Aorta (tissue), 5 donors: ENCODE data around the gene ORM1. TPM values are rescaled to one million over a fixed set of nuclear protein-coding genes. Genes with fewer than 3 reads are reported as not detected.

Experiments
- ATAC-seq: fragments of 200-7000 bp; cut with Tn5 transposase; one replicate; pipeline ENCODE4 v1.9.1; 2022; ENCODE audit warnings: moderate library complexity; ENCODE audit not compliant: low FRiP score
- DNase-seq, 2 donors: peaks; one replicate each; pipeline ENCODE4 v3.0.0-alpha.2; 2020
- H3K27ac ChIP-seq, 2 donors: one replicate each; pipeline ENCODE4 v1.5.1; 2013; ENCODE audit warnings: low read length in 2 of 2, mild to moderate bottlenecking in 2 of 2, moderate library complexity in 2 of 2, control low read depth in 1 of 2, inconsistent platforms in 1 of 2, low read depth in 1 of 2
- H3K27me3 ChIP-seq, 2 donors: one replicate each; pipeline ENCODE4 v1.6.1; 2013; ENCODE audit warnings: control low read depth in 1 of 2, low read length in 1 of 2, mild to moderate bottlenecking in 1 of 2, moderate library complexity in 1 of 2; ENCODE audit not compliant: insufficient read depth in 2 of 2, control insufficient read depth in 1 of 2
- H3K36me3 ChIP-seq, 2 donors: one replicate each; pipeline ENCODE4 v1.6.1; 2013; ENCODE audit warnings: control low read depth in 1 of 2, low read length in 1 of 2, mild to moderate bottlenecking in 1 of 2; ENCODE audit not compliant: insufficient read depth in 2 of 2, control insufficient read depth in 1 of 2
- H3K4me1 ChIP-seq, 2 donors: one replicate each; pipeline ENCODE4 v1.6.1; 2013; ENCODE audit warnings: low read length in 2 of 2, control low read depth in 1 of 2, mild to moderate bottlenecking in 1 of 2, moderate library complexity in 1 of 2; ENCODE audit not compliant: insufficient read depth in 2 of 2, control insufficient read depth in 1 of 2
- H3K4me3 ChIP-seq, 2 donors: one replicate each; pipeline ENCODE4 v1.5.1; 2013; ENCODE audit warnings: low read length in 2 of 2, control low read depth in 1 of 2, mild to moderate bottlenecking in 1 of 2
- H3K9me3 ChIP-seq: one replicate; pipeline ENCODE4 v1.6.1; 2013; ENCODE audit warnings: mild to moderate bottlenecking, low read length; ENCODE audit not compliant: control insufficient read depth
- WGBS, 2 donors: extraction: QIAGEN DNeasy Blood & Tissue Kit; methylation state at CpG; one replicate each; pipeline ENCODE4 v1.1.7; 2013; 5-methylcytosine and 5-hydroxymethylcytosine counted together
- intact Hi-C, 2 donors: fragments of 100-400 bp; cut with DNase I; formaldehyde crosslinking; loops; one replicate each; pipeline versions ENCODE4 v1.14.2 to v1.15.0; 2022
- polyA plus RNA-seq, 2 donors: library from polyadenylated mRNA; stranded (reverse); fragments of 200-250 nt; gene quantifications; one replicate each; pipeline ENCODE4 v1.2.3, GENCODE V29; 2013
- total RNA-seq, 2 donors: library from RNA; stranded (reverse); fragmentation: NEBNext Ultra II Directional; extraction: Animal tissue kit (Norgen Biotek cat#: 25700); gene quantifications; one replicate each; pipeline ENCODE4 v1.2.1, GENCODE V29; 2021
- donor health status: healthy with polysubstance abuse.
- donor health status: Bipolar disorder and iron deficiency.
- donor health status: DM: no; HTN: no; CAD: no.
- donor health status: DM: no; HTN: no; CAD: no.
- donor health status: DM: yes; HTN: yes; CAD: no.

ORM1 gene
- total and polyA plus RNA-seq, 4 donors = 0.28 to 3.0 (median 0.45) TPM; not detected in 1

- ATAC-seq (no peak), DNase-seq (peak; percentile 81 to 88)
- no peaks in the 10 kb centered on the region for H3K27me3 ChIP-seq
- no peaks in the 10 kb centered on the region for H3K36me3 ChIP-seq
- WGBS, 2 donors = 22 to 27% methylated on average over 20 of the region's 20 CpGs
- no peaks in the 10 kb centered on the region for H3K4me1 ChIP-seq
- intact Hi-C loops = no loop called here
- H3K9me3 ChIP-seq = no peaks in the 10 kb centered on the region
- H3K4me3 ChIP-seq = no peak overlapping the region
- no peak overlapping the region for H3K27ac ChIP-seq
Measured at GRCh38 chr9:114285166-114285867, 37.6 kb upstream of the ORM1 start.

GRCh38 chr9:114286146-114286679 is 36.7 kb upstream of the ORM1 start:
- Histone ChIP-seq H3K9me3 (no peaks in the 10 kb centered on the region), H3K4me3 (no peak overlapping the region), H3K36me3 (no peaks in the 10 kb centered on the region), H3K4me1 (no peaks in the 10 kb centered on the region), H3K27ac (no peak overlapping the region), H3K27me3 (no peaks in the 10 kb centered on the region)
- no peak for ATAC-seq
- DNase-seq = peak in 1 of 2 donors; percentile 6
- intact Hi-C loops = no loop called here
- 84 to 87% methylated on average over 10 of the region's 10 CpGs for WGBS, 2 donors

GRCh38 chr9:114287001-114287762 is 35.7 kb upstream of the ORM1 start:
- H3K4me1 ChIP-seq = no peaks in the 10 kb centered on the region
- no peaks in the 10 kb centered on the region for H3K27me3 ChIP-seq
- no peak overlapping the region for H3K4me3 ChIP-seq
- DNase-seq = peak; percentile 29 to 54
- WGBS, 2 donors = 76 to 79% methylated on average over 16 of the region's 16 CpGs
- no peak overlapping the region for H3K27ac ChIP-seq
- H3K36me3 ChIP-seq = no peaks in the 10 kb centered on the region
- ATAC-seq = no peak
- H3K9me3 ChIP-seq = no peaks in the 10 kb centered on the region
- intact Hi-C loops = no loop called here

- Histone ChIP-seq H3K4me1 (no peaks in the 10 kb centered on the region), H3K27ac (no peak overlapping the region), H3K36me3 (peaks cover 0 to 1% of the 10 kb centered on the region in 2 donors), H3K4me3 (no peak overlapping the region), H3K27me3 (no peaks in the 10 kb centered on the region), H3K9me3 (no peaks in the 10 kb centered on the region)
- intact Hi-C loops = no loop called here
- peak; percentile 40 to 68 for DNase-seq
- ATAC-seq = no peak
- WGBS, 2 donors = 73 to 75% methylated on average over 15 of the region's 15 CpGs
Measured at GRCh38 chr9:114287763-114288192, 35.1 kb upstream of the ORM1 start.

GRCh38 chr9:114288193-114289091 is 34.5 kb upstream of the ORM1 start:
- Histone ChIP-seq H3K4me3 (no peak overlapping the region), H3K27me3 (no peaks in the 10 kb centered on the region), H3K4me1 (no peaks in the 10 kb centered on the region), H3K36me3 (peaks cover 0 to 1% of the 10 kb centered on the region in 2 donors), H3K9me3 (no peaks in the 10 kb centered on the region), H3K27ac (no peak overlapping the region)
- DNase-seq (peak; percentile 45 to 70), ATAC-seq (no peak)
- intact Hi-C loops = no loop called here
- 57 to 58% methylated on average over 23 of the region's 23 CpGs for WGBS, 2 donors

- Histone ChIP-seq H3K27me3 (no peaks in the 10 kb centered on the region), H3K4me3 (no peak overlapping the region), H3K36me3 (peaks cover 0 to 1% of the 10 kb centered on the region in 2 donors), H3K9me3 (no peaks in the 10 kb centered on the region), H3K4me1 (no peaks in the 10 kb centered on the region), H3K27ac (no peak overlapping the region)
- intact Hi-C loops = no loop called here
- WGBS, 2 donors = 81 to 89% methylated on average over 12 to 13 of the region's 13 CpGs
- ATAC-seq (no peak), DNase-seq (peak; percentile 40 to 77)
Measured at GRCh38 chr9:114289106-114289505, 33.8 kb upstream of the ORM1 start.

GRCh38 chr9:114289571-114290481 is 33.1 kb upstream of the ORM1 start:
- Histone ChIP-seq H3K9me3 (no peaks in the 10 kb centered on the region), H3K27ac (no peak overlapping the region), H3K4me3 (no peak overlapping the region), H3K27me3 (no peaks in the 10 kb centered on the region), H3K4me1 (no peaks in the 10 kb centered on the region), H3K36me3 (peaks cover 0 to 1% of the 10 kb centered on the region in 2 donors)
- DNase-seq = peak; percentile 41 to 68
- ATAC-seq = no peak
- intact Hi-C loops = loop anchor here (1.0 to 5.0 kb wide), 5 partner anchors 135 to 207 kb away; partner anchors contain the start of gene COL27A1 (in 1 of the 2)
- 75 to 80% methylated on average over 13 of the region's 13 CpGs for WGBS, 2 donors
